GM23338 (cell line): ENCODE measurements around the gene KAT6B. TPM values are rescaled to one million over a fixed set of nuclear protein-coding genes. Genes with fewer than 3 reads are reported as not detected.

Source experiments
- ATAC-seq: fragments of 200-7000 bp; cut with Tn5 transposase; 3 replicates; pipeline ENCODE4 v1.9.1; 2020
- DNase-seq: peaks from one replicate; pipeline ENCODE4 v3.0.0-alpha.2; 2015; ENCODE audit warnings: low spot score
- H2AFZ ChIP-seq: fragments of 200-600 bp; sonication (generic); 2 replicates; pipeline ENCODE4 v1.8.0; 2016; ENCODE audit warnings: antibody characterized with exemption, mild to moderate bottlenecking, moderate library complexity
- H3F3A ChIP-seq: fragments of 200-600 bp; sonication (generic); replicated peaks from 2 replicates; pipeline ENCODE4 v1.8.0; 2017; ENCODE audit warnings: antibody characterized with exemption, mixed run types, low read depth
- H3K27ac ChIP-seq: fragments of 200-600 bp; sonication (generic); 2 replicates; pipeline ENCODE4 v1.6.1; 2016; ENCODE audit warnings: low read depth
- H3K27me3 ChIP-seq: fragments of 200-600 bp; sonication (generic); 2 replicates; pipeline ENCODE4 v1.8.0; 2016; ENCODE audit warnings: mild to moderate bottlenecking, mixed run types, moderate library complexity; ENCODE audit not compliant: insufficient read depth
- H3K36me3 ChIP-seq: fragments of 200-600 bp; sonication (generic); 2 replicates; pipeline ENCODE4 v1.8.0; 2016; ENCODE audit warnings: mild to moderate bottlenecking; ENCODE audit not compliant: insufficient read depth
- H3K4me1 ChIP-seq: fragments of 200-600 bp; sonication (generic); 2 replicates; pipeline ENCODE4 v1.8.0; 2016; ENCODE audit warnings: mild to moderate bottlenecking, moderate library complexity; ENCODE audit not compliant: insufficient read depth
- H3K4me2 ChIP-seq: fragments of 200-600 bp; sonication (generic); 2 replicates; pipeline ENCODE4 v1.7.1; 2017; ENCODE audit warnings: mixed run types
- H3K4me3 ChIP-seq: fragments of 200-600 bp; sonication (generic); 2 replicates; pipeline ENCODE4 v1.6.1; 2016; ENCODE audit warnings: mixed run types
- H3K79me2 ChIP-seq: fragments of 200-600 bp; sonication (generic); replicated peaks from 2 replicates; pipeline ENCODE4 v1.8.0; 2017; ENCODE audit warnings: mild to moderate bottlenecking; ENCODE audit not compliant: insufficient read depth
- H3K9me2 ChIP-seq: fragments of 200-600 bp; sonication (generic); 2 replicates; pipeline ENCODE4 v1.8.0; 2017; ENCODE audit not compliant: insufficient read depth
- H4K20me1 ChIP-seq: fragments of 200-600 bp; sonication (generic); replicated peaks from 2 replicates; pipeline ENCODE4 v1.8.0; 2017; ENCODE audit warnings: mild to moderate bottlenecking; ENCODE audit not compliant: insufficient read depth
- H3K27ac Mint-ChIP-seq: 2 replicates; pipeline ENCODE4 v1.8.0; 2020; ENCODE audit warnings: inconsistent platforms, mild to moderate bottlenecking, moderate library complexity, mixed read lengths
- H3K27me3 Mint-ChIP-seq: 3 replicates; pipeline ENCODE4 v1.8.0; 2022; ENCODE audit warnings: low read depth, mild to moderate bottlenecking, moderate library complexity, mixed read lengths, inconsistent platforms; ENCODE audit not compliant: insufficient read depth, poor library complexity
- H3K36me3 Mint-ChIP-seq: 3 replicates; pipeline ENCODE4 v1.8.0; 2021; ENCODE audit warnings: low read depth, mild to moderate bottlenecking, inconsistent platforms, moderate library complexity, mixed read lengths
- H3K4me1 Mint-ChIP-seq: 3 replicates; pipeline ENCODE4 v1.8.0; 2020; ENCODE audit warnings: mild to moderate bottlenecking, inconsistent platforms, mixed read lengths
- H3K4me3 Mint-ChIP-seq: 3 replicates; pipeline ENCODE4 v1.8.0; 2021; ENCODE audit warnings: moderate library complexity, mild to moderate bottlenecking, inconsistent platforms, mixed read lengths
- H3K9me3 Mint-ChIP-seq: 3 replicates; pipeline ENCODE4 v1.8.0; 2020; ENCODE audit warnings: moderate library complexity, mild to moderate bottlenecking, inconsistent platforms, mixed read lengths
- CREB1 ChIP-seq: fragments of 250-450 bp; sonication (Bioruptor Pico); IDR thresholded peaks from 2 replicates; pipeline ENCODE4 v1.5.0; 2020; ENCODE audit warnings: low read depth, mild to moderate bottlenecking, moderate library complexity
- CTCF ChIP-seq, 2 experiments: fragments of 200-600 bp in 1 of 2; sonication (generic) in 1 of 2; conservative IDR thresholded peaks; 2 replicates each; pipeline versions ENCODE4 v1.5.1 to v1.6.1; 2016 to 2017; ENCODE audit warnings: antibody characterized with exemption in 2 of 2, low read depth in 2 of 2, mild to moderate bottlenecking in 2 of 2, moderate library complexity in 1 of 2
- ETS1 ChIP-seq: IDR thresholded peaks from 2 replicates; pipeline ENCODE4 v1.6.1; 2016; ENCODE audit warnings: antibody characterized with exemption
- EZH2 ChIP-seq: fragments of 200-600 bp; sonication (generic); IDR thresholded peaks from one replicate; pipeline ENCODE4 v1.8.0; 2017; ENCODE audit warnings: antibody characterized with exemption, mild to moderate bottlenecking, low read depth; ENCODE audit not compliant: unreplicated experiment
- EZH2phosphoT487 ChIP-seq: fragments of 200-600 bp; sonication (generic); IDR thresholded peaks from one replicate; pipeline ENCODE4 v1.8.1; 2018; ENCODE audit warnings: antibody characterized with exemption; ENCODE audit not compliant: unreplicated experiment
- JUNB ChIP-seq: IDR thresholded peaks from one replicate; pipeline ENCODE4 v1.6.1; 2016; ENCODE audit warnings: antibody characterized with exemption; ENCODE audit not compliant: unreplicated experiment
- NANOG ChIP-seq: IDR thresholded peaks from 2 replicates; pipeline ENCODE4 v1.6.1; 2016; ENCODE audit warnings: antibody characterized with exemption, borderline replicate concordance
- POLR2AphosphoS5 ChIP-seq: IDR thresholded peaks from 2 replicates; pipeline ENCODE4 v1.6.1; 2016; ENCODE audit warnings: antibody characterized with exemption, low read depth
- REST ChIP-seq: IDR thresholded peaks from one replicate; pipeline ENCODE4 v1.6.1; 2018; ENCODE audit warnings: antibody characterized with exemption; ENCODE audit not compliant: unreplicated experiment
- STAT1 ChIP-seq: IDR thresholded peaks from one replicate; pipeline ENCODE4 v1.6.1; 2016; ENCODE audit warnings: antibody characterized with exemption; ENCODE audit not compliant: unreplicated experiment
- ZNF114 ChIP-seq: fragments of 250-450 bp; sonication (Bioruptor Pico); IDR thresholded peaks from 2 replicates; pipeline ENCODE4 v1.5.0; 2020; ENCODE audit warnings: mild to moderate bottlenecking, moderate library complexity
- ZNF462 ChIP-seq: fragments of 250-450 bp; sonication (Bioruptor Pico); IDR thresholded peaks from 2 replicates; pipeline ENCODE4 v1.5.0; 2020; ENCODE audit warnings: mild to moderate bottlenecking, moderate library complexity
- polyA plus RNA-seq: library from polyadenylated mRNA; unstranded; fragments of >200 nt; fragmentation: Nextera tagmentation; extraction: Ambion mirVana; gene quantifications from 2 replicates; pipeline ENCODE4 v1.2.1, GENCODE V29; 2016
- total RNA-seq: library from RNA; depleted of rRNA; stranded (reverse); fragments of >200 nt; shearing (Covaris generic); gene quantifications from 2 replicates; pipeline ENCODE4 v1.2.3, GENCODE V29; 2014

KAT6B gene
- total and polyA plus RNA-seq, 2 experiments from 2014 or later = 21.3 to 31.4 TPM

- no peak overlapping the region for H3K4me3 ChIP-seq
- H3K79me2 ChIP-seq = no peaks in the 10 kb centered on the region
- DNase-seq (no peak), ATAC-seq (no peak)
- H2AFZ ChIP-seq = no peak overlapping the region
- no peaks in the 10 kb centered on the region for H4K20me1 ChIP-seq
- no peaks in the 10 kb centered on the region; the same call in 2 of the 3 replicates for H3K4me1 Mint-ChIP-seq
- no peaks in the 10 kb centered on the region for H3K27me3 Mint-ChIP-seq
- H3K4me1 ChIP-seq = no peaks in the 10 kb centered on the region
- no peaks in the 10 kb centered on the region for H3K36me3 ChIP-seq
- H3K4me3 Mint-ChIP-seq = no peak overlapping the region
- H3K27ac ChIP-seq = no peak overlapping the region
- no peaks in the 10 kb centered on the region for H3K27me3 ChIP-seq
- no peak overlapping the region for H3K4me2 ChIP-seq
- H3F3A ChIP-seq = no peaks in the 10 kb centered on the region
- H3K9me3 Mint-ChIP-seq = no peaks in the 10 kb centered on the region
- H3K36me3 Mint-ChIP-seq = no peaks in the 10 kb centered on the region
- H3K9me2 ChIP-seq = no peaks in the 10 kb centered on the region
- no peak overlapping the region for H3K27ac Mint-ChIP-seq
- TF ChIP-seq ZNF462 (no peak), POLR2AphosphoS5 (no peak), STAT1 (no peak), CREB1 (CRISPR knock-in tag) (no peak), REST (no peak), JUNB (no peak), ETS1 (no peak), CTCF (conservative IDR thresholded peaks at IDR 0.05; ENCODE audit: low read depth in 2 of 2) (no peak), EZH2phosphoT487 (no peak), ZNF114 (CRISPR knock-in tag) (no peak), EZH2 (no peak), NANOG (no peak)
Measured at GRCh38 chr10:75011221-75011620, 184.8 kb downstream of the KAT6B start.
